NB4 (cell line): ENCODE results near the gene TMEM52.

Experiments used
- MAX ChIP-seq: IDR thresholded peaks from 2 replicates; pipeline ENCODE4 v1.6.1; 2011; ENCODE audit warnings: low read depth, low read length
- MYC ChIP-seq: IDR thresholded peaks from 2 replicates; pipeline ENCODE4 v1.6.1; 2011; ENCODE audit warnings: low read depth, low read length
- POLR2A ChIP-seq: IDR thresholded peaks from 2 replicates; pipeline ENCODE4 v1.6.1; 2011; ENCODE audit warnings: mild to moderate bottlenecking; ENCODE audit not compliant: insufficient read length; ENCODE audit errors: extremely low read depth
- TF ChIP-seq, protein P1 (sequence below): IDR thresholded peaks from one replicate; pipeline ENCODE4 v1.5.1; 2012; ENCODE audit warnings: low read depth, low read length

DNA sequence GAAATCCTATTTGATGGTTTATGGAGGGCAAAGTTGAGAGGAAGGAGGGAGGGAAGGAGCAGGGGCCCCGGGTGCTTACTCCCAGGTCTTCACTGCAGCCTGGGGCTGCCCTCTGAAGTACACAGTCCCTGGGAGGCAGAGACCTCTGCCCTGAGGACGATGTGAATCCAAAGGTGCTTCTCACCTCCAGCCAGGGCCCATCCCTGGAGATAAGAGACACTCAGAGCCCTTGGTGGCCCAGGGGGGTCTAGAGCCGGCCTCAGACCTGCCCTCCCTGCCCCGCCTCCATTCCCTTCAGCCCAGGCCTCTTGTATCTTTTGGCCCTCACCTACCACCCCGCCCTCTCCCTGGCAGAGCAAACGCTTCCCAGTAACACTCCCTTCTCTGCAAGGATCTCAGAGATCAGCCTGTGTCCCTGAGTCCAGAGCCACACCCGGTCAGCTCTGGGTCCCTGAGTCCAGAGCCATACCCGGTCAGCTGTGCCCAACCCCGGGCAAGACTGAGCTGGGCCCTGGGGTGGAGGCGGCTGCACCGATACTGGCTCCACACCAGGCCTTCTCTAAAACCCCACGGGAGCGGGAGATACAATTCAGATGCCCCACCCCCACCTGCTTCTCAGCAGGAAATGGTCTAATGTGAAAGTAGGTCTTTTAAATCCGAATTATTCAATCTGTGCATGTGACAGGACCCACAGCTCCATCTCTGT, 24.6 kb downstream of the TMEM52 start:
- TF ChIP-seq, protein P1, sequence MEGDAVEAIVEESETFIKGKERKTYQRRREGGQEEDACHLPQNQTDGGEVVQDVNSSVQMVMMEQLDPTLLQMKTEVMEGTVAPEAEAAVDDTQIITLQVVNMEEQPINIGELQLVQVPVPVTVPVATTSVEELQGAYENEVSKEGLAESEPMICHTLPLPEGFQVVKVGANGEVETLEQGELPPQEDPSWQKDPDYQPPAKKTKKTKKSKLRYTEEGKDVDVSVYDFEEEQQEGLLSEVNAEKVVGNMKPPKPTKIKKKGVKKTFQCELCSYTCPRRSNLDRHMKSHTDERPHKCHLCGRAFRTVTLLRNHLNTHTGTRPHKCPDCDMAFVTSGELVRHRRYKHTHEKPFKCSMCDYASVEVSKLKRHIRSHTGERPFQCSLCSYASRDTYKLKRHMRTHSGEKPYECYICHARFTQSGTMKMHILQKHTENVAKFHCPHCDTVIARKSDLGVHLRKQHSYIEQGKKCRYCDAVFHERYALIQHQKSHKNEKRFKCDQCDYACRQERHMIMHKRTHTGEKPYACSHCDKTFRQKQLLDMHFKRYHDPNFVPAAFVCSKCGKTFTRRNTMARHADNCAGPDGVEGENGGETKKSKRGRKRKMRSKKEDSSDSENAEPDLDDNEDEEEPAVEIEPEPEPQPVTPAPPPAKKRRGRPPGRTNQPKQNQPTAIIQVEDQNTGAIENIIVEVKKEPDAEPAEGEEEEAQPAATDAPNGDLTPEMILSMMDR: no peak
- no peak for TF ChIP-seq POLR2A
- no peak for TF ChIP-seq MAX
- TF ChIP-seq MYC: no peak
